ENCODE data around the gene OSBPL2. TPM values are rescaled to one million over a fixed set of nuclear protein-coding genes. Genes with fewer than 3 reads are reported as not detected.

Gene OSBPL2
- total and polyA plus RNA-seq, 9 of the 15 experiments (the other 6 are each of a cell fraction or from before 2014, with no cell fraction given): 2.5 to 25.6 (median 14.1) TPM

DNA sequence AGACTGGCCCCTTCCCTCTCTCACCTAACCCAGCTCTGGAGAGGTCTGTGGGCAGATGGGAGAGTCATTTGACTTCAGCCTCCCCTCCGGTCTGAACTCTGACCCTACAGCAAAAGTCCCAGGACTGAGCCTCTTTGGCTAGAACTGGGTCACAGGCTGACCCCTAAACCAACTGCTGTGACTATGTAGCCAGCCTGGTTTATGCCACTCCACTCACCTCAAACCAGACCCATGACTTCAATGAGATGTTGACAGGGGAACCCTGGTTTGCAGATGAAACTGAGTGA, 864 bp upstream of the OSBPL2 start:
- Histone ChIP-seq H3K4me3 (no peak overlapping the region; the same call in 1 of the 2 replicates), H3K4me1 (replicated peaks in 1 of 2; ENCODE audit: control insufficient read depth in 2 of 2, insufficient read depth in 2 of 2, low read length in 2 of 2) (peaks cover 12 to 56% of the 10 kb centered on the region in 2 experiments; a peak in 4 of 5 replicates), H4K20me1 (replicated peaks; ENCODE audit: control insufficient read depth, insufficient read depth, low read length) (peaks cover 24% of the 10 kb centered on the region), H3K4me2 (ENCODE audit: insufficient read depth, low read length) (peak overlapping the region; percentile 74), H3K9ac (ENCODE audit: insufficient read depth in 1 of 2, low read depth in 2 of 2, low read length in 2 of 2) (peak overlapping the region in 1 of 2 experiments; percentile 35; a peak in 1 of 4 replicates), H2AFZ (ENCODE audit: low read depth, low read length) (peak overlapping the region; percentile 63), H3K9me1 (ENCODE audit: control insufficient read depth, insufficient read depth, low read length) (peaks cover 11% of the 10 kb centered on the region), H3K27ac (ENCODE audit: extremely low read depth, low read depth, low read length) (no peak overlapping the region; the same call in 2 of the 3 replicates), H3K36me3 (ENCODE audit: control insufficient read depth, insufficient read depth, low read length) (peaks cover 13% of the 10 kb centered on the region; the same call in 2 of the 3 replicates), H3K27me3 (ENCODE audit: control insufficient read depth in 2 of 2, insufficient read depth in 2 of 2, low read length in 2 of 2) (no peaks in the 10 kb centered on the region), H3K9me3 (replicated peaks; ENCODE audit: control insufficient read depth, insufficient read depth, low read depth, low read length) (0 out of 2 replicates have a peak, but pooled peaks cover 1% of the 10 kb centered on the region), H3K79me2 (ENCODE audit: control insufficient read depth, insufficient read depth, low read length) (peaks cover 33% of the 10 kb centered on the region)
- in situ Hi-C loops (cut with MboI) (no loop called here), intact Hi-C loops (cut with micrococcal nuclease) (no loop called here)
- TF ChIP-seq ZFP36 (IDR thresholded peaks at IDR 0.05; ENCODE audit: low read depth, low read length, partially characterized antibody) (no peak), SRF (CRISPR knock-in tag; IDR thresholded peaks at IDR 0.05) (no peak), ZNF707 (CRISPR knock-in tag; conservative IDR thresholded peaks at IDR 0.05) (0 out of 2 replicates have a peak, but pooled peaks have one; percentile 9), ZBTB7A (IDR thresholded peaks at IDR 0.05; ENCODE audit: borderline replicate concordance, control insufficient read depth, low read depth, low read length) (no peak)
- no peak for FAIRE-seq
- no peak for DNase-seq (ENCODE audit: extremely low read depth in 1 of 4, low spot score in 3 of 4)
- ChIA-PET CTCF (ENCODE audit: low intra/inter-chr PET ratio) (interaction anchor here (0.9 kb wide), 1 partner anchor 65 kb away, joined by 3 read pairs; the partner anchor contains the start of gene ADRM1), POLR2A (no interaction called here)
- no TSS peak for BruUV-seq (replicated peaks)
- no peak for ATAC-seq
- no CpG with 5 or more reads among the region's 1 CpG for WGBS (ENCODE audit: insufficient coverage, low coverage, missing lambda C conversion rate)

All from K562 (cell line).